PC-3 (cell line): ENCODE data around the gene MAPK4. TPM values are rescaled to one million over a fixed set of nuclear protein-coding genes. Genes with fewer than 3 reads are reported as not detected.

Experiments used
- ATAC-seq: fragments of 200-7000 bp; cut with Tn5 transposase; 2 replicates; pipeline ENCODE4 v1.9.1; 2020; ENCODE audit warnings: mild to moderate bottlenecking, moderate library complexity
- BruUV-seq: library from RNA; stranded (reverse); fragments of 400-500 nt; replicated peaks from 2 replicates; lab custom pipeline; 2021; lab: Mats Ljungman, UMichigan
- CTCF ChIA-PET: fragments of 300-600 bp; sonication (Branson Sonifier 250); formaldehyde crosslinking; loops from one replicate; lab custom pipeline; 2022; ENCODE audit warnings: antibody characterized with exemption; lab: Charles Lee
- POLR2A ChIA-PET: fragments of 300-600 bp; sonication (Branson Sonifier 250); formaldehyde crosslinking; loops from one replicate; lab custom pipeline; 2022; ENCODE audit warnings: antibody characterized with exemption; ENCODE audit not compliant: unreplicated experiment; lab: Charles Lee
- DNase-seq: peaks from one replicate; pipeline ENCODE4 v3.0.0-alpha.2; 2015
- H2AFZ ChIP-seq: fragments of 300-600 bp; sonication (generic); 2 replicates; pipeline ENCODE4 v1.6.0; 2016; ENCODE audit warnings: antibody characterized with exemption, low read length
- H3F3A ChIP-seq: fragments of 300-600 bp; sonication (generic); one replicate; pipeline ENCODE4 v1.6.0; 2017; ENCODE audit warnings: antibody characterized with exemption, low read length, control low read depth, mild to moderate bottlenecking; ENCODE audit not compliant: unreplicated experiment
- H3K27ac ChIP-seq: fragments of 300-600 bp; sonication (generic); 2 replicates; pipeline ENCODE4 v1.5.1; 2016; ENCODE audit warnings: mild to moderate bottlenecking, low read length
- H3K27me3 ChIP-seq: fragments of 300-600 bp; sonication (generic); 2 replicates; pipeline ENCODE4 v1.6.1; 2016; ENCODE audit warnings: low read length, mixed read lengths
- H3K36me3 ChIP-seq: fragments of 300-600 bp; sonication (generic); 2 replicates; pipeline ENCODE4 v1.6.1; 2016; ENCODE audit warnings: low read depth, mixed run types, low read length, mixed read lengths
- H3K4me1 ChIP-seq: fragments of 300-600 bp; sonication (generic); 2 replicates; pipeline ENCODE4 v1.5.1; 2016; ENCODE audit warnings: low read length; ENCODE audit not compliant: insufficient read depth
- H3K4me2 ChIP-seq: fragments of 300-600 bp; sonication (generic); 2 replicates; pipeline ENCODE4 v1.6.0; 2016; ENCODE audit warnings: low read length
- H3K4me3 ChIP-seq: fragments of 300-600 bp; sonication (generic); 2 replicates; pipeline ENCODE4 v1.5.1; 2016; ENCODE audit warnings: mild to moderate bottlenecking, low read length, mixed read lengths
- H3K79me2 ChIP-seq: fragments of 300-600 bp; sonication (generic); 2 replicates; pipeline ENCODE4 v1.6.1; 2017; ENCODE audit warnings: low read length, mixed read lengths
- H3K9ac ChIP-seq: fragments of 300-600 bp; sonication (generic); 2 replicates; pipeline ENCODE4 v1.6.0; 2016; ENCODE audit warnings: mild to moderate bottlenecking, low read length
- H3K9me2 ChIP-seq: fragments of 300-600 bp; sonication (generic); replicated peaks from 2 replicates; pipeline ENCODE4 v1.6.1; 2016; ENCODE audit warnings: mixed run types, low read length, mixed read lengths
- H3K9me3 ChIP-seq: fragments of 300-600 bp; sonication (generic); 2 replicates; pipeline ENCODE4 v1.6.1; 2016; ENCODE audit warnings: low read length, mixed read lengths
- H4K20me1 ChIP-seq: fragments of 300-600 bp; sonication (generic); 2 replicates; pipeline ENCODE4 v1.6.1; 2016; ENCODE audit warnings: low read length, mixed read lengths
- CTCF ChIP-seq: fragments of 300-600 bp; sonication (generic); conservative IDR thresholded peaks from 2 replicates; pipeline ENCODE4 v1.5.1; 2017; ENCODE audit warnings: antibody characterized with exemption, low read depth, mild to moderate bottlenecking, low read length
- EZH2 ChIP-seq: fragments of 300-600 bp; sonication (generic); IDR thresholded peaks from one replicate; pipeline ENCODE4 v1.6.1; 2017; ENCODE audit warnings: antibody characterized with exemption, mild to moderate bottlenecking, low read length; ENCODE audit not compliant: unreplicated experiment
- EZH2phosphoT487 ChIP-seq: fragments of 300-600 bp; sonication (generic); IDR thresholded peaks from 2 replicates; pipeline ENCODE4 v1.6.1; 2018; ENCODE audit warnings: mild to moderate bottlenecking, antibody characterized with exemption, low read length, borderline replicate concordance
- intact Hi-C: fragments of 100-400 bp; cut with micrococcal nuclease; formaldehyde crosslinking; loops from 2 replicates; pipeline ENCODE4 v1.9.0; 2023
- total RNA-seq: library from RNA; depleted of rRNA; stranded (reverse); fragments of >200 nt; gene quantifications from 2 replicates; pipeline ENCODE4 v1.2.3, GENCODE V29; 2014

MAPK4 gene
- total RNA-seq, 1 experiment from 2014 or later, result not detected

GRCh38 chr18:50671376-50671775 lies 111.5 kb downstream of the MAPK4 start:
- BruUV-seq, result no TSS peak
- no peak overlapping the region for H3K4me2 ChIP-seq
- no peaks in the 10 kb centered on the region for H3K4me1 ChIP-seq
- ChIA-PET CTCF (no interaction called here), POLR2A (no interaction called here)
- intact Hi-C loops, result no loop called here
- no peaks in the 10 kb centered on the region for H3K27me3 ChIP-seq
- H4K20me1 ChIP-seq, result no peaks in the 10 kb centered on the region
- H3K9me3 ChIP-seq, result no peaks in the 10 kb centered on the region
- H3K9me2 ChIP-seq, result no peaks in the 10 kb centered on the region
- no peaks in the 10 kb centered on the region for H3K36me3 ChIP-seq
- TF ChIP-seq EZH2 (no peak), EZH2phosphoT487 (no peak)
- no peak overlapping the region for H3K4me3 ChIP-seq
- no peak overlapping the region for H3K9ac ChIP-seq
- H3K79me2 ChIP-seq, result no peaks in the 10 kb centered on the region
- no peak for ATAC-seq
- no peak for DNase-seq
- H3K27ac ChIP-seq, result no peak overlapping the region
- H2AFZ ChIP-seq, result no peak overlapping the region
- no peaks in the 10 kb centered on the region for H3F3A ChIP-seq

- Histone ChIP-seq H3K36me3 (no peaks in the 10 kb centered on the region), H4K20me1 (no peaks in the 10 kb centered on the region), H3K27ac (no peak overlapping the region), H3K4me2 (no peak overlapping the region), H3K9me2 (no peaks in the 10 kb centered on the region), H3K79me2 (no peaks in the 10 kb centered on the region), H3K9me3 (no peaks in the 10 kb centered on the region), H2AFZ (no peak overlapping the region), H3K4me1 (no peaks in the 10 kb centered on the region), H3K4me3 (no peak overlapping the region), H3K27me3 (no peaks in the 10 kb centered on the region), H3K9ac (no peak overlapping the region), H3F3A (no peaks in the 10 kb centered on the region)
- no peak for ATAC-seq
- POLR2A ChIA-PET, result no interaction called here
- DNase-seq, result no peak
- CTCF ChIA-PET, result no interaction called here
- no TSS peak for BruUV-seq
- no peak for TF ChIP-seq EZH2phosphoT487
- no peak for TF ChIP-seq CTCF
- no peak for TF ChIP-seq EZH2
- intact Hi-C loops, result no loop called here
Measured at GRCh38 chr18:50674307-50674980, 114.6 kb downstream of the MAPK4 start.

- DNase-seq (no peak), ATAC-seq (no peak)
- Histone ChIP-seq H3K9me2 (no peaks in the 10 kb centered on the region), H3K36me3 (no peaks in the 10 kb centered on the region), H3K4me3 (no peak overlapping the region), H3F3A (no peaks in the 10 kb centered on the region), H3K9me3 (no peaks in the 10 kb centered on the region), H3K27ac (no peak overlapping the region), H4K20me1 (no peaks in the 10 kb centered on the region), H2AFZ (no peak overlapping the region), H3K4me1 (no peaks in the 10 kb centered on the region), H3K4me2 (no peak overlapping the region), H3K27me3 (no peaks in the 10 kb centered on the region), H3K79me2 (no peaks in the 10 kb centered on the region), H3K9ac (no peak overlapping the region)
- no TSS peak for BruUV-seq
- POLR2A ChIA-PET, result no interaction called here
- intact Hi-C loops, result no loop called here
- TF ChIP-seq EZH2phosphoT487 (no peak), EZH2 (no peak), CTCF (no peak)
- CTCF ChIA-PET, result no interaction called here
Measured at GRCh38 chr18:50675043-50675442, 115.2 kb downstream of the MAPK4 start.
